RWPE2 (cell line): Measurements from ENCODE around the gene LRRIQ3.
"Not testable (repeated sequence)": the region's sequence is repeated elsewhere in the genome, so short reads cannot be mapped to it uniquely, and the experiment has no call there.

ENCODE experiments used
- ATAC-seq: fragments of 200-7000 bp; cut with Tn5 transposase; 3 replicates; pipeline ENCODE4 v1.9.1; 2021; ENCODE audit warnings: low read depth
- DNase-seq: peaks from one replicate; pipeline ENCODE4 v3.0.0-alpha.2; 2020; ENCODE audit warnings: low spot score
- H3K27ac ChIP-seq: fragments of 450-650 bp; 2 replicates; pipeline ENCODE4 v1.5.1; 2017; ENCODE audit warnings: mild to moderate bottlenecking; ENCODE audit not compliant: poor library complexity, severe bottlenecking
- H3K27me3 ChIP-seq: fragments of 250-450 bp; sonication (Bioruptor Pico); 2 replicates; pipeline ENCODE4 v1.5.1; 2021; ENCODE audit warnings: mild to moderate bottlenecking, moderate library complexity; ENCODE audit not compliant: insufficient read depth, poor library complexity, severe bottlenecking
- H3K36me3 ChIP-seq: fragments of 250-450 bp; sonication (Bioruptor Pico); 2 replicates; pipeline ENCODE4 v1.5.1; 2020; ENCODE audit warnings: low read depth, mild to moderate bottlenecking, moderate library complexity
- H3K4me1 ChIP-seq: fragments of 250-450 bp; sonication (Bioruptor Pico); 2 replicates; pipeline ENCODE4 v1.5.1; 2021; ENCODE audit warnings: mild to moderate bottlenecking, moderate library complexity; ENCODE audit not compliant: insufficient read depth, poor library complexity, severe bottlenecking
- H3K4me3 ChIP-seq: fragments of 250-450 bp; sonication (Bioruptor Pico); 2 replicates; pipeline ENCODE4 v1.5.1; 2021; ENCODE audit warnings: mild to moderate bottlenecking, moderate library complexity; ENCODE audit not compliant: severe bottlenecking
- H3K9me3 ChIP-seq: fragments of 250-450 bp; sonication (Bioruptor Pico); 2 replicates; pipeline ENCODE4 v1.5.1; 2021; ENCODE audit warnings: mild to moderate bottlenecking, moderate library complexity; ENCODE audit not compliant: severe bottlenecking
- TF ChIP-seq, protein P1 (sequence below): fragments of 450-650 bp; IDR thresholded peaks from one replicate; pipeline ENCODE4 v1.5.1; 2017; ENCODE audit warnings: mild to moderate bottlenecking, moderate library complexity; ENCODE audit not compliant: poor library complexity, severe bottlenecking

The LRRIQ3 gene

DNA sequence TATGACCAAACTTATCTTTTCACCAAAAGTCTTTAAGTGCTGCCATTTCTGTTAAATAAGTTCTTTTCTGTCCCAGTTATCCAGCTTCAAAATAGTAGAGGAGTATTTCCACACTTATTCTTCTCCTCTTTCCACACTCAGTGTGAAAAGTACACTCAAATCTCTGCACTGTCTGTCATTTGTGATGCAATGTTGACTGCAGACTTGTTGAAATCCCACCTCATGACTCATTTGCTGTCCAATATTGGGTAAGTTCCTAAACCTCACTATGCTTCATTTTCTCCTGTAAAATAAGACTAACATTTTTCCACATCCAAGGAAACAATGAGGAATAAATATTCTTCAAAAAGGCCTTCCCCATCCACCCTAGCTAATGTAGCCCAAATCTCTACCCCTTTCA is 17.5 kb downstream of the LRRIQ3 start:
- Histone ChIP-seq H3K27me3 (no peaks in the 10 kb centered on the region), H3K27ac (no peak overlapping the region), H3K9me3 (no peaks in the 10 kb centered on the region), H3K36me3 (no peaks in the 10 kb centered on the region), H3K4me3 (no peak overlapping the region), H3K4me1 (no peaks in the 10 kb centered on the region)
- TF ChIP-seq, protein P1, sequence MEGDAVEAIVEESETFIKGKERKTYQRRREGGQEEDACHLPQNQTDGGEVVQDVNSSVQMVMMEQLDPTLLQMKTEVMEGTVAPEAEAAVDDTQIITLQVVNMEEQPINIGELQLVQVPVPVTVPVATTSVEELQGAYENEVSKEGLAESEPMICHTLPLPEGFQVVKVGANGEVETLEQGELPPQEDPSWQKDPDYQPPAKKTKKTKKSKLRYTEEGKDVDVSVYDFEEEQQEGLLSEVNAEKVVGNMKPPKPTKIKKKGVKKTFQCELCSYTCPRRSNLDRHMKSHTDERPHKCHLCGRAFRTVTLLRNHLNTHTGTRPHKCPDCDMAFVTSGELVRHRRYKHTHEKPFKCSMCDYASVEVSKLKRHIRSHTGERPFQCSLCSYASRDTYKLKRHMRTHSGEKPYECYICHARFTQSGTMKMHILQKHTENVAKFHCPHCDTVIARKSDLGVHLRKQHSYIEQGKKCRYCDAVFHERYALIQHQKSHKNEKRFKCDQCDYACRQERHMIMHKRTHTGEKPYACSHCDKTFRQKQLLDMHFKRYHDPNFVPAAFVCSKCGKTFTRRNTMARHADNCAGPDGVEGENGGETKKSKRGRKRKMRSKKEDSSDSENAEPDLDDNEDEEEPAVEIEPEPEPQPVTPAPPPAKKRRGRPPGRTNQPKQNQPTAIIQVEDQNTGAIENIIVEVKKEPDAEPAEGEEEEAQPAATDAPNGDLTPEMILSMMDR, result no peak
- DNase-seq (no peak), ATAC-seq (peak; percentile 54; the same call in 1 of the 3 replicates)

DNA sequence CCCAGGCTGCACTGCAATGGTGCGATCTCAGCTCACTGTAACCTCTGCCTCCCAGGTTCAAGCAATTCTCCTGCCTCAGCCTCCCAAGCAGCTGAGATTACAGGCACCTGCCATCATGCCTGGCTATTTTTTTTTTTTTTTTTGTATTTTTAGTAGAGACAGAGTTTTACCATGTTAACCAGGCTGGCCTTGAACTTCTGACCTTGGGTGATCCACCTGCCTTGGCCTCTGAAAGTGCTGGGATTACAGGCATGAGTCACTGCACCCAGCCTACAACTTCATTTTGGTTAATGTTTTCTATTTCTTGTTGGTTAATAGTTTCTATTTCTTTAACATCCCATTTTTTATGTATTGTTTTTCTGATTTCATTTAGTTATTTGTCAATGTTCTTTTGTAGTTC is 23.6 kb downstream of the LRRIQ3 start:
- H3K4me3 ChIP-seq, H3K27me3 ChIP-seq, H3K36me3 ChIP-seq, H3K9me3 ChIP-seq, H3K4me1 ChIP-seq, ATAC-seq, H3K27ac ChIP-seq, DNase-seq: not testable (repeated sequence)

DNA sequence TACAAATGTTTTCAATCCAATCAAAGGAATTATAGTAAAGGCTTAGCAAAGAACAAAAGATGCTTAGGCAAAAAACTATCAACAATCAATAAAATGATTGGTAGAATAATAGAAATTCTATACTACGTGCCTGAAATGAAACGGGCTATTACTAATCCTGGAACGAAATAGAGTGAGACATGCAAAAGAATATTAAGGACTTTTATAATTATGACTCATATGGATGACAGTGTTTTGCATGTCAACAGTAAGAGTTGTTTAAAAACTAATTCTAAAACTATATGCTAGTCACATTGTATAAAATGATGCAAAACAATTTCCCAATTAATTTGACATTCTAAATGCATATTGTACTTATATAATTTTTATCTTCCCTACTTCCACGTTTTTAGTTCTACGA is 35.6 kb downstream of the LRRIQ3 start:
- Histone ChIP-seq H3K27me3 (peaks cover 2% of the 10 kb centered on the region), H3K9me3 (no peaks in the 10 kb centered on the region), H3K36me3 (no peaks in the 10 kb centered on the region), H3K4me3 (no peak overlapping the region), H3K27ac (no peak overlapping the region), H3K4me1 (no peaks in the 10 kb centered on the region)
- TF ChIP-seq, protein P1, result no peak
- DNase-seq, result no peak
- no peak for ATAC-seq

DNA sequence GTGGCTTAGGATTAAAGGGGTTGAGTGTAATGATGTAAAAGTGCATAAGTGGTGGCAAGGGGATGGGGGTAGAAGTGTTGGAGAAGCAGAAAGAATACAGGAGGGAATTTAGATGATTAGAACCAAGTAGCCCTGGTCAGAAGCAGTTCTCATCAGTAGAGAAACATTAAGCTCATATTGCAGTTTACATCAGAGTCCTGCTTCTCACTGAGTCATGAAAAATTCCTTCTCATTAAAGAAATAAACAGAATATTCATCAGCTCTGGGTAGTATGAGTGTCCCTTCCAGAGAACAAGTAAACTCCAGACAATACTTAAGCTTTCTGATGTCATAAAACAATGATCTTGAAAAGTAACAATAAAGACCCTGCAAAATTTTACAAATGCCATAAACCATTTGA is 36.5 kb downstream of the LRRIQ3 start:
- Histone ChIP-seq H3K9me3 (no peaks in the 10 kb centered on the region), H3K27ac (no peak overlapping the region)
- TF ChIP-seq, protein P1, result no peak

DNA sequence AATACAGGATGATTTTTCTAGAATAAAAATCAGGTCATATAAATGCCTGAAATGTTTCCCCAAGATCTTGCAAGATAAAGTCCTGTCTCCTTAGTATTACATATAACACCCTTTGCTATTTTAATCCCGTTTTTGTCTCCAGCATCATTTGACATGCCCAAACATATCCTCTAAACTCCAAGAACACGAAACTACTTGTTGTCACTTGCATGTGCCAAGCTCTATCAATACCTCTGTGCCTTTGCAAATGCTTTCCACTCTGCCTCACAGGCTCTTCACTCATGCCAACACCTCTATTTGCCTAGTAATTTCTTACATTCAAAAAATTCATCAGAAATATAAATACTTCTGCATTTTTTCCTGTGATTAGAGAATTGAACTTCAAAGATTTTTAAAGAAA is 37.9 kb downstream of the LRRIQ3 start:
- no peaks in the 10 kb centered on the region for H3K9me3 ChIP-seq
- H3K4me3 ChIP-seq, result no peak overlapping the region
- ATAC-seq (peak; percentile 56; the same call in 2 of the 3 replicates), DNase-seq (no peak)
- TF ChIP-seq, protein P1, result no peak
- H3K27me3 ChIP-seq, result peaks cover 2% of the 10 kb centered on the region
- no peaks in the 10 kb centered on the region for H3K4me1 ChIP-seq
- H3K36me3 ChIP-seq, result no peaks in the 10 kb centered on the region
- no peak overlapping the region for H3K27ac ChIP-seq

More for the DNA sequence above, 36.5 kb downstream of the LRRIQ3 start:
- DNase-seq (no peak), ATAC-seq (no peak)
- Histone ChIP-seq H3K36me3 (no peaks in the 10 kb centered on the region), H3K4me3 (no peak overlapping the region), H3K4me1 (no peaks in the 10 kb centered on the region), H3K27me3 (peaks cover 2% of the 10 kb centered on the region)

DNA sequence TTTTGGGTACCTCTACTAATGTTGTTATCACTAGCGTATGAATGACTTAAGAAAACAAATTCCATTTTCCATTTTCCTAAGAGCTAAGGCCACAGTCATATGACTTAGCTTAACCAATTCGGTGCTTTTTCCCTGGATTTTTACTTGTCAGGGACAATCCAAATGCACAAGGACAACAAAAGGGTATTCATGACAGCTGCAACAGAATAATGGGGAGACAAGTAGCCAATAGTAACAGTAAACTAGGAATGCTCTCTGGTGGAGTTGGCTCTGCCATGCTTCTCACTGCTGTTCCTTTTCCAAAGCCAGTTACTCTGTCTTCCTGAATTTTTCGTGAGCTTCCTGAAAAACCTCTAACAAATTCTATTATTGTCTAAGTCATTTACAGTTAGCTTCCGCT is 52.9 kb downstream of the LRRIQ3 start:
- DNase-seq (no peak), ATAC-seq (no peak)
- TF ChIP-seq, protein P1, result no peak
- H3K4me3 ChIP-seq, result no peak overlapping the region
- no peaks in the 10 kb centered on the region for H3K27me3 ChIP-seq
- no peaks in the 10 kb centered on the region for H3K36me3 ChIP-seq
- no peak overlapping the region for H3K27ac ChIP-seq
- no peaks in the 10 kb centered on the region for H3K4me1 ChIP-seq
- no peaks in the 10 kb centered on the region for H3K9me3 ChIP-seq

DNA sequence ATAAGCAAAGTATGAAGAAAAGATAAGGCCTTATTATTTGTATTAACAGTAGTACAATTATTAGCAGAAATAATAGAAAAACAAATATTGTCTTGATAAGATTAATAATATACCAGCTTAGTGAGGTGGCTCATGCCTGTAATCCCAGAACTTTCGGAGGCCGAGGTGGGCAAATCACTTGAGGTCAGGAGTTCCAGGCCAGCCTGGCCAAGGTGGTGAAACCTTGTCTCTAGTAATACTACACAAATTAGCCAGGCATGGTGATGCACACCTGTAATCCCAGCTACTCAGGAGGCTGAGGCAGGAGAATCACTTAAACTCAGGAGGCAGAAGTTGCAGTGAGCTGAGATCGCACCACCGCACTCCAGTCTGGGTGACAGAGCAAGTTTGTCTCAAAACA is 80.6 kb downstream of the LRRIQ3 start:
- H3K27me3 ChIP-seq, H3K9me3 ChIP-seq, ATAC-seq, H3K4me1 ChIP-seq, DNase-seq, H3K36me3 ChIP-seq, H3K27ac ChIP-seq, H3K4me3 ChIP-seq: not testable (repeated sequence)
